Kidney tubule cell (primary cell): ENCODE results near the gene NKTR.

ENCODE experiments used
- DNase-seq: peaks from one replicate; pipeline ENCODE4 v3.0.0-alpha.2; 2018; ENCODE audit warnings: low spot score

Gene NKTR

GRCh38 chr3:42662813-42663535 is 62.5 kb downstream of the NKTR start:
- no peak for DNase-seq

- DNase-seq, result no peak
Observed at GRCh38 chr3:42663581-42664437, 63.3 kb downstream of the NKTR start.

GRCh38 chr3:42664438-42664803 is 63.9 kb downstream of the NKTR start:
- DNase-seq, result no peak

GRCh38 chr3:42665050-42665878 is 64.8 kb downstream of the NKTR start:
- no peak for DNase-seq

- DNase-seq, result no peak
Observed at GRCh38 chr3:42666022-42666421, 65.5 kb downstream of the NKTR start.

GRCh38 chr3:42666577-42666998 is 66.1 kb downstream of the NKTR start:
- no peak for DNase-seq

- DNase-seq, result no peak
Observed at GRCh38 chr3:42667096-42667522, 66.6 kb downstream of the NKTR start.

- DNase-seq, result no peak
Observed at GRCh38 chr3:42667523-42668412, 67.3 kb downstream of the NKTR start.

GRCh38 chr3:42668413-42668760 is 67.9 kb downstream of the NKTR start:
- DNase-seq, result no peak

GRCh38 chr3:42668793-42669217 is 68.3 kb downstream of the NKTR start:
- no peak for DNase-seq

GRCh38 chr3:42670051-42670576 is 69.6 kb downstream of the NKTR start:
- DNase-seq, result no peak

GRCh38 chr3:42670670-42671069 is 70.2 kb downstream of the NKTR start:
- DNase-seq, result no peak

- no peak for DNase-seq
Observed at GRCh38 chr3:42672515-42672914, 72.0 kb downstream of the NKTR start.

GRCh38 chr3:42673082-42673481 is 72.6 kb downstream of the NKTR start:
- DNase-seq, result no peak

GRCh38 chr3:42674146-42674545 is 73.7 kb downstream of the NKTR start:
- no peak for DNase-seq

GRCh38 chr3:42675909-42676308 is 75.4 kb downstream of the NKTR start:
- DNase-seq, result no peak

- no peak for DNase-seq
Observed at GRCh38 chr3:42678447-42678846, 78.0 kb downstream of the NKTR start.

- no peak for DNase-seq
Observed at GRCh38 chr3:42680271-42680670, 79.8 kb downstream of the NKTR start.

GRCh38 chr3:42680806-42681205 is 80.3 kb downstream of the NKTR start:
- no peak for DNase-seq

- no peak for DNase-seq
Observed at GRCh38 chr3:42681361-42682038, 81.0 kb downstream of the NKTR start.
